K562 (cell line): Measurements from ENCODE around the gene CASKIN2. TPM values are rescaled to one million over a fixed set of nuclear protein-coding genes. Genes with fewer than 3 reads are reported as not detected.

Experiments
- ADNP ChIP-seq: fragments of 200-800 bp; sonication (Bioruptor generic); IDR thresholded peaks from 2 replicates; pipeline ENCODE4 v1.6.1; 2016; ENCODE audit warnings: missing genetic modification characterization, missing compliant biosample characterization
- ATF1 ChIP-seq, 2 experiments: fragments of 450-650 bp in 1 of 2; IDR thresholded peaks; 2 replicates each; pipeline ENCODE4 v1.6.1; 2016; ENCODE audit warnings: missing compliant biosample characterization in 1 of 2, missing genetic modification characterization in 1 of 2
- CAMTA2 ChIP-seq: fragments of 250-450 bp; sonication (Bioruptor Pico); conservative IDR thresholded peaks from 2 replicates; pipeline ENCODE4 v1.5.1; 2022
- CEBPB ChIP-seq: fragments of 450-650 bp; IDR thresholded peaks from 2 replicates; pipeline ENCODE4 v1.6.1; 2016; ENCODE audit warnings: missing genetic modification characterization, missing compliant biosample characterization
- DMBX1 ChIP-seq: fragments of 250-450 bp; sonication (Bioruptor Pico); IDR thresholded peaks from 2 replicates; pipeline ENCODE4 v1.8.0; 2022; ENCODE audit warnings: inconsistent platforms, mild to moderate bottlenecking, moderate library complexity, borderline replicate concordance
- ETV6 ChIP-seq, 3 experiments: fragments of 150-350 bp in 1 of 3; sonication (generic) in 1 of 3; formaldehyde crosslinking in 1 of 3; IDR thresholded peaks; 2 replicates each; pipeline versions ENCODE4 v1.6.1 to v1.8.0; 2014 to 2022; ENCODE audit warnings: borderline replicate concordance in 2 of 3, low read depth in 2 of 3, antibody characterized with exemption in 1 of 3, low read length in 1 of 3, mild to moderate bottlenecking in 1 of 3, missing genetic modification reagents in 1 of 3
- HDAC6 ChIP-seq: IDR thresholded peaks from 2 replicates; pipeline ENCODE4 v1.6.1; 2012; ENCODE audit warnings: low read depth, mild to moderate bottlenecking, control low read depth, inconsistent platforms, low read length, moderate library complexity
- HDGF ChIP-seq: fragments of 450-650 bp; IDR thresholded peaks from 2 replicates; pipeline ENCODE4 v1.6.1; 2016
- IRF2 ChIP-seq: sonication (generic); formaldehyde crosslinking; IDR thresholded peaks from 2 replicates; pipeline ENCODE4 v1.8.1; 2022; ENCODE audit warnings: mild to moderate bottlenecking, missing genetic modification reagents
- KLF1 ChIP-seq: fragments of 450-650 bp; IDR thresholded peaks from 2 replicates; pipeline ENCODE4 v1.6.1; 2016; ENCODE audit warnings: missing genetic modification characterization, missing compliant biosample characterization
- KLF10 ChIP-seq: fragments of 250-450 bp; sonication (Bioruptor Pico); IDR thresholded peaks from 2 replicates; pipeline ENCODE4 v1.6.1; 2021; ENCODE audit warnings: matching md5 sums
- KLF16 ChIP-seq: IDR thresholded peaks from 2 replicates; pipeline ENCODE4 v1.6.1; 2016; ENCODE audit warnings: antibody characterized with exemption
- MEIS2 ChIP-seq: fragments of 450-650 bp; IDR thresholded peaks from 2 replicates; pipeline ENCODE4 v1.6.1; 2014; ENCODE audit warnings: mild to moderate bottlenecking; ENCODE audit not compliant: partially characterized antibody
- NFIC ChIP-seq: fragments of 450-650 bp; IDR thresholded peaks from 2 replicates; pipeline ENCODE4 v1.6.1; 2017; ENCODE audit warnings: mild to moderate bottlenecking, inconsistent platforms
- NR2C1 ChIP-seq, 2 experiments: fragments of 450-650 bp; IDR thresholded peaks; 2 replicates each; pipeline ENCODE4 v1.6.1; 2017; ENCODE audit warnings: mild to moderate bottlenecking in 2 of 2, antibody characterized with exemption in 1 of 2, inconsistent platforms in 1 of 2, missing compliant biosample characterization in 1 of 2, missing genetic modification characterization in 1 of 2
- POLR3A ChIP-seq: IDR thresholded peaks from 2 replicates; pipeline ENCODE4 v1.6.1; 2011; ENCODE audit warnings: borderline replicate concordance, mild to moderate bottlenecking, moderate library complexity; ENCODE audit not compliant: insufficient read length, insufficient read depth; ENCODE audit errors: extremely low read depth
- SMAD3 ChIP-seq: fragments of 450-650 bp; formaldehyde crosslinking; conservative IDR thresholded peaks from 2 replicates; pipeline ENCODE4 v1.4.0; 2020; ENCODE audit warnings: mild to moderate bottlenecking
- SP1 ChIP-seq: sonication (generic); formaldehyde crosslinking; IDR thresholded peaks from 2 replicates; pipeline ENCODE4 v1.8.1; 2022; ENCODE audit warnings: mild to moderate bottlenecking, missing genetic modification reagents
- TRIM28 ChIP-seq: fragments of 450-650 bp; IDR thresholded peaks from 2 replicates; pipeline ENCODE4 v1.6.1; 2017
- U2AF2 ChIP-seq: fragments of 200-400 bp; formaldehyde crosslinking; optimal IDR thresholded peaks from 2 replicates; pipeline ENCODE3; 2017; ENCODE audit warnings: low read depth, mild to moderate bottlenecking, low read length
- XRCC5 ChIP-seq: fragments of 200-400 bp; formaldehyde crosslinking; IDR thresholded peaks from 2 replicates; pipeline ENCODE4 v1.6.1; 2017; ENCODE audit warnings: low read depth, mild to moderate bottlenecking, low read length
- ZBED1 ChIP-seq: IDR thresholded peaks from 2 replicates; pipeline ENCODE4 v1.6.1; 2014
- ZNF282 ChIP-seq: sonication (generic); formaldehyde crosslinking; IDR thresholded peaks from 2 replicates; pipeline ENCODE4 v1.8.1; 2023; ENCODE audit warnings: missing genetic modification reagents
- ZNF311 ChIP-seq: fragments of 250-450 bp; sonication (Bioruptor Pico); IDR thresholded peaks from 2 replicates; pipeline ENCODE4 v1.4.0; 2020; ENCODE audit warnings: mild to moderate bottlenecking, moderate library complexity
- ZNF347 ChIP-seq: fragments of 450-650 bp; formaldehyde crosslinking; IDR thresholded peaks from 2 replicates; pipeline ENCODE4 v1.4.0; 2020; ENCODE audit warnings: low read depth, mild to moderate bottlenecking, moderate library complexity
- ZNF41 ChIP-seq: fragments of 250-450 bp; sonication (Bioruptor Pico); conservative IDR thresholded peaks from 2 replicates; pipeline ENCODE4 v1.4.0; 2020; ENCODE audit warnings: mild to moderate bottlenecking
- ZNF830 ChIP-seq: fragments of 250-450 bp; sonication (Bioruptor Pico); IDR thresholded peaks from 2 replicates; pipeline ENCODE4 v1.5.0; 2021; ENCODE audit warnings: mild to moderate bottlenecking
- polyA plus RNA-seq, 8 experiments: library from polyadenylated mRNA; depleted of rRNA in 4 of 8; stranded (reverse) in 5 of 8; unstranded in 3 of 8; fragments of >200 nt; fragmentation: Nextera tagmentation in 2 of 8; fragmentation: Illumina TruSeq in 1 of 8; extraction: Ambion mirVana in 2 of 8; extraction: Trizol in 1 of 8; gene quantifications; 2 replicates each; pipeline versions ENCODE4 v1.2.1 to v1.2.3, GENCODE V29; 2011 to 2014; ENCODE audit warnings: inconsistent platforms in 1 of 8, missing spikeins in 1 of 8
- total RNA-seq, 7 experiments: library from RNA; depleted of rRNA in 6 of 7; stranded (reverse); fragments of >200 nt in 6 of 7; fragmentation: Illumina TruSeq in 2 of 7; extraction: Trizol in 2 of 7; gene quantifications; 2 replicates each; pipeline versions ENCODE4 v1.2.1 to v1.2.3, GENCODE V29; 2011 to 2021; ENCODE audit warnings: low replicate concordance in 1 of 7
- TF ChIP-seq, protein P1 (sequence below), 2 experiments: IDR thresholded peaks; 2 replicates each; pipeline ENCODE4 v1.6.1; 2012; ENCODE audit warnings: improper control_type of control experiment in 2 of 2, low read depth in 2 of 2, low read length in 2 of 2, borderline replicate concordance in 1 of 2
- TF ChIP-seq, protein P2 (sequence below): fragments of 450-650 bp; IDR thresholded peaks from 2 replicates; pipeline ENCODE4 v1.6.1; 2016; ENCODE audit warnings: missing biosample characterization, missing genetic modification characterization

CASKIN2 gene
- total and polyA plus RNA-seq, 9 of the 15 experiments (the other 6 are each of a cell fraction or from before 2014, with no cell fraction given), result 0.01 to 12.2 (median 2.1) TPM

- TF ChIP-seq, protein P1, sequence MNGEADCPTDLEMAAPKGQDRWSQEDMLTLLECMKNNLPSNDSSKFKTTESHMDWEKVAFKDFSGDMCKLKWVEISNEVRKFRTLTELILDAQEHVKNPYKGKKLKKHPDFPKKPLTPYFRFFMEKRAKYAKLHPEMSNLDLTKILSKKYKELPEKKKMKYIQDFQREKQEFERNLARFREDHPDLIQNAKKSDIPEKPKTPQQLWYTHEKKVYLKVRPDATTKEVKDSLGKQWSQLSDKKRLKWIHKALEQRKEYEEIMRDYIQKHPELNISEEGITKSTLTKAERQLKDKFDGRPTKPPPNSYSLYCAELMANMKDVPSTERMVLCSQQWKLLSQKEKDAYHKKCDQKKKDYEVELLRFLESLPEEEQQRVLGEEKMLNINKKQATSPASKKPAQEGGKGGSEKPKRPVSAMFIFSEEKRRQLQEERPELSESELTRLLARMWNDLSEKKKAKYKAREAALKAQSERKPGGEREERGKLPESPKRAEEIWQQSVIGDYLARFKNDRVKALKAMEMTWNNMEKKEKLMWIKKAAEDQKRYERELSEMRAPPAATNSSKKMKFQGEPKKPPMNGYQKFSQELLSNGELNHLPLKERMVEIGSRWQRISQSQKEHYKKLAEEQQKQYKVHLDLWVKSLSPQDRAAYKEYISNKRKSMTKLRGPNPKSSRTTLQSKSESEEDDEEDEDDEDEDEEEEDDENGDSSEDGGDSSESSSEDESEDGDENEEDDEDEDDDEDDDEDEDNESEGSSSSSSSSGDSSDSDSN (IDR thresholded peaks at IDR 0.05; ENCODE audit: borderline replicate concordance in 1 of 2, low read depth in 2 of 2, low read length in 2 of 2), result no peak
- no peak for TF ChIP-seq ETV6 (IDR thresholded peaks at IDR 0.05; ENCODE audit: borderline replicate concordance in 1 of 2, low read depth in 2 of 2, low read length in 1 of 2)
- no peak for TF ChIP-seq ETV6 (CRISPR knock-in tag; IDR thresholded peaks at IDR 0.05; ENCODE audit: borderline replicate concordance)
- no peak for TF ChIP-seq HDAC6
- peak; percentile 70 for TF ChIP-seq DMBX1 (CRISPR knock-in tag)
- TF ChIP-seq CAMTA2, result no peak
- no peak for TF ChIP-seq ZBED1
- no peak for TF ChIP-seq U2AF2
- no peak for TF ChIP-seq ZNF282 (CRISPR knock-in tag)
- no peak for TF ChIP-seq CEBPB
- peak; percentile 65; the same call in 1 of the 2 replicates for TF ChIP-seq NR2C1 (IDR thresholded peaks at IDR 0.05)
- peak; percentile 77 for TF ChIP-seq NR2C1 (tag; IDR thresholded peaks at IDR 0.05)
- 0 out of 2 replicates have a peak, but pooled peaks have one; percentile 22 for TF ChIP-seq ZNF830 (CRISPR knock-in tag)
- no peak for TF ChIP-seq XRCC5
- no peak for TF ChIP-seq ATF1 (CRISPR knock-in tag; IDR thresholded peaks at IDR 0.05)
- TF ChIP-seq ATF1 (tag; IDR thresholded peaks at IDR 0.05), result peak; percentile 85
- TF ChIP-seq ZNF311 (CRISPR knock-in tag), result no peak
- no peak for TF ChIP-seq IRF2 (CRISPR knock-in tag)
- TF ChIP-seq ADNP, result no peak
- TF ChIP-seq SMAD3 (CRISPR knock-in tag), result 0 out of 2 replicates have a peak, but pooled peaks have one; percentile 34
- TF ChIP-seq, protein P2, sequence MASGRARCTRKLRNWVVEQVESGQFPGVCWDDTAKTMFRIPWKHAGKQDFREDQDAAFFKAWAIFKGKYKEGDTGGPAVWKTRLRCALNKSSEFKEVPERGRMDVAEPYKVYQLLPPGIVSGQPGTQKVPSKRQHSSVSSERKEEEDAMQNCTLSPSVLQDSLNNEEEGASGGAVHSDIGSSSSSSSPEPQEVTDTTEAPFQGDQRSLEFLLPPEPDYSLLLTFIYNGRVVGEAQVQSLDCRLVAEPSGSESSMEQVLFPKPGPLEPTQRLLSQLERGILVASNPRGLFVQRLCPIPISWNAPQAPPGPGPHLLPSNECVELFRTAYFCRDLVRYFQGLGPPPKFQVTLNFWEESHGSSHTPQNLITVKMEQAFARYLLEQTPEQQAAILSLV, result no peak
- TF ChIP-seq KLF1 (tag), result peak; percentile 52; the same call in 1 of the 2 replicates
- TF ChIP-seq ZNF347 (CRISPR knock-in tag), result no peak
- no peak for TF ChIP-seq TRIM28
- no peak for TF ChIP-seq POLR3A
- no peak for TF ChIP-seq KLF10 (CRISPR knock-in tag)
- no peak for TF ChIP-seq ZNF41 (CRISPR knock-in tag)
- TF ChIP-seq MEIS2, result peak; percentile 81
- no peak for TF ChIP-seq KLF16
- no peak for TF ChIP-seq NFIC
- TF ChIP-seq SP1 (CRISPR knock-in tag), result peak; percentile 93
- TF ChIP-seq HDGF, result no peak
Observed at GRCh38 chr17:75456417-75457046, 58.8 kb downstream of the CASKIN2 start, which contains the start of gene TMEM94 (continued).
